SK-N-SH treated with all-trans-retinoic acid at 6 μM for 48 hours (cell line): ENCODE results near the gene PCDH9.

Source experiments
- ATAC-seq: fragments of 200-7000 bp; cut with Tn5 transposase; 3 replicates; pipeline ENCODE4 v1.9.1; 2020; ENCODE audit warnings: mild to moderate bottlenecking, moderate library complexity
- BACH2 ChIP-seq: fragments of 250-450 bp; sonication (Bioruptor Pico); IDR thresholded peaks from 2 replicates; pipeline ENCODE4 v1.9.0; 2021; ENCODE audit warnings: mild to moderate bottlenecking, borderline replicate concordance
- CREB5 ChIP-seq: fragments of 250-450 bp; sonication (Bioruptor Pico); IDR thresholded peaks from 2 replicates; pipeline ENCODE4 v1.5.1; 2020; ENCODE audit warnings: low read depth, mild to moderate bottlenecking, moderate library complexity
- CSDC2 ChIP-seq: fragments of 250-450 bp; sonication (Bioruptor Pico); IDR thresholded peaks from 2 replicates; pipeline ENCODE4 v1.5.0; 2020; ENCODE audit warnings: mild to moderate bottlenecking, moderate library complexity
- CSRNP3 ChIP-seq: fragments of 250-450 bp; sonication (Bioruptor Pico); IDR thresholded peaks from 2 replicates; pipeline ENCODE4 v1.5.1; 2021; ENCODE audit warnings: mild to moderate bottlenecking, moderate library complexity
- ESRRG ChIP-seq: fragments of 250-450 bp; sonication (Bioruptor Pico); IDR thresholded peaks from 2 replicates; pipeline ENCODE4 v1.6.1; 2021; ENCODE audit warnings: mild to moderate bottlenecking
- ISL1 ChIP-seq: fragments of 250-450 bp; sonication (Bioruptor Pico); IDR thresholded peaks from 2 replicates; pipeline ENCODE4 v2.1.2; 2022; ENCODE audit warnings: mild to moderate bottlenecking, moderate library complexity
- OSR1 ChIP-seq: fragments of 250-450 bp; sonication (Bioruptor Pico); IDR thresholded peaks from 2 replicates; pipeline ENCODE4 v1.8.0; 2022; ENCODE audit warnings: moderate library complexity, mild to moderate bottlenecking, inconsistent platforms
- PATZ1 ChIP-seq: fragments of 250-450 bp; sonication (Bioruptor Pico); IDR thresholded peaks from 2 replicates; pipeline ENCODE4 v1.8.0; 2020; ENCODE audit warnings: mild to moderate bottlenecking, moderate library complexity, borderline replicate concordance
- POU6F1 ChIP-seq: fragments of 250-450 bp; sonication (Bioruptor Pico); IDR thresholded peaks from 2 replicates; pipeline ENCODE4 v1.8.0; 2021; ENCODE audit warnings: low read depth, mild to moderate bottlenecking, moderate library complexity, borderline replicate concordance
- RARB ChIP-seq: fragments of 250-450 bp; sonication (Bioruptor Pico); IDR thresholded peaks from 2 replicates; pipeline ENCODE4 v1.8.0; 2021; ENCODE audit warnings: mild to moderate bottlenecking, moderate library complexity
- TOX ChIP-seq: fragments of 250-450 bp; sonication (Bioruptor Pico); IDR thresholded peaks from 2 replicates; pipeline ENCODE4 v1.8.0; 2021; ENCODE audit warnings: mild to moderate bottlenecking, moderate library complexity, borderline replicate concordance
- TSHZ2 ChIP-seq: fragments of 250-450 bp; sonication (Bioruptor Pico); IDR thresholded peaks from 2 replicates; pipeline ENCODE4 v1.5.0; 2020; ENCODE audit warnings: mild to moderate bottlenecking, moderate library complexity
- ZC3H10 ChIP-seq: fragments of 250-450 bp; sonication (Bioruptor Pico); IDR thresholded peaks from 2 replicates; pipeline ENCODE4 v1.5.1; 2021; ENCODE audit warnings: mild to moderate bottlenecking, moderate library complexity
- ZFP3 ChIP-seq: fragments of 250-450 bp; sonication (Bioruptor Pico); IDR thresholded peaks from 2 replicates; pipeline ENCODE4 v1.5.0; 2020; ENCODE audit warnings: mild to moderate bottlenecking, moderate library complexity
- ZFP30 ChIP-seq: fragments of 450-650 bp; formaldehyde crosslinking; IDR thresholded peaks from 2 replicates; pipeline ENCODE4 v1.5.0; 2022; ENCODE audit warnings: mild to moderate bottlenecking, moderate library complexity
- ZNF565 ChIP-seq: fragments of 450-650 bp; formaldehyde crosslinking; conservative IDR thresholded peaks from 2 replicates; pipeline ENCODE4 v1.5.0; 2020; ENCODE audit warnings: low read depth, mild to moderate bottlenecking, moderate library complexity
- ZNF70 ChIP-seq: fragments of 450-650 bp; formaldehyde crosslinking; IDR thresholded peaks from 2 replicates; pipeline ENCODE4 v1.5.0; 2020; ENCODE audit warnings: mild to moderate bottlenecking, moderate library complexity
- ZNF8 ChIP-seq: fragments of 450-650 bp; formaldehyde crosslinking; IDR thresholded peaks from 2 replicates; pipeline ENCODE4 v1.5.0; 2020; ENCODE audit warnings: mild to moderate bottlenecking, moderate library complexity

Gene PCDH9

GRCh38 chr13:67186995-67187569 lies 43.1 kb downstream of the PCDH9 start:
- no peak for TF ChIP-seq CSDC2 (CRISPR knock-in tag)
- TF ChIP-seq PATZ1 (CRISPR knock-in tag): no peak
- ATAC-seq: no peak

- no peak for ATAC-seq
- TF ChIP-seq ZFP30 (CRISPR knock-in tag): no peak
- no peak for TF ChIP-seq ZNF70 (CRISPR knock-in tag)
- TF ChIP-seq CSRNP3: no peak
- no peak for TF ChIP-seq CREB5 (CRISPR knock-in tag)
- no peak for TF ChIP-seq ZC3H10 (CRISPR knock-in tag)
- no peak for TF ChIP-seq ZFP3 (CRISPR knock-in tag)
- TF ChIP-seq POU6F1 (CRISPR knock-in tag): no peak
- TF ChIP-seq ZNF565 (CRISPR knock-in tag): no peak
- TF ChIP-seq ZNF8 (CRISPR knock-in tag): no peak
- no peak for TF ChIP-seq TSHZ2 (CRISPR knock-in tag)
- TF ChIP-seq OSR1 (CRISPR knock-in tag): no peak
- TF ChIP-seq ISL1 (CRISPR knock-in tag): no peak
Observed at GRCh38 chr13:67184247-67184646, 45.9 kb downstream of the PCDH9 start.

GRCh38 chr13:67183151-67183550 lies 47.0 kb downstream of the PCDH9 start:
- no peak for ATAC-seq
- no peak for TF ChIP-seq OSR1 (CRISPR knock-in tag)
- TF ChIP-seq ZNF70 (CRISPR knock-in tag): no peak
- TF ChIP-seq, all 23 proteins: peak for 0

- ATAC-seq: no peak
- TF ChIP-seq TSHZ2 (CRISPR knock-in tag): no peak
- TF ChIP-seq CSDC2 (CRISPR knock-in tag): no peak
- TF ChIP-seq RARB: no peak
- TF ChIP-seq PATZ1 (CRISPR knock-in tag): no peak
- TF ChIP-seq BACH2 (CRISPR knock-in tag): no peak
- TF ChIP-seq ESRRG (CRISPR knock-in tag): no peak
- TF ChIP-seq POU6F1 (CRISPR knock-in tag): no peak
- TF ChIP-seq TOX (CRISPR knock-in tag): no peak
Observed at GRCh38 chr13:67175836-67176459, 54.2 kb downstream of the PCDH9 start.
